Measurements from ENCODE around the gene TMEM108.

GRCh38 chr3:133292296-133292695 lies 254.1 kb downstream of the TMEM108 start:
- TF ChIP-seq CTCF (conservative IDR thresholded peaks at IDR 0.05; ENCODE audit: low read depth, low read length) (no peak), MAFK (IDR thresholded peaks at IDR 0.05; ENCODE audit: low read depth, low read length) (no peak), ELK1 (IDR thresholded peaks at IDR 0.05; ENCODE audit: borderline replicate concordance, low read depth, low read length) (no peak), RAD21 (IDR thresholded peaks at IDR 0.05; ENCODE audit: low read length) (no peak), MXI1 (IDR thresholded peaks at IDR 0.05; ENCODE audit: borderline replicate concordance, low read depth, low read length) (no peak), POLR2A (IDR thresholded peaks at IDR 0.05; ENCODE audit: low read depth, low read length) (no peak)
